GM21723 (cell line): ENCODE measurements around the gene ARHGAP15.
A peak's percentile ranks its signal among the peaks of the same experiment; 100 is the strongest.

ENCODE experiments used
- ATAC-seq: cut with Tn5 transposase; IDR thresholded peaks from one replicate; pipeline ENCODE4 v1.9.1; 2021; ENCODE audit warnings: mild to moderate bottlenecking, moderate library complexity; ENCODE audit not compliant: unreplicated experiment

The ARHGAP15 gene

GRCh38 chr2:143169105-143169504, 39.9 kb downstream of the ARHGAP15 start:
- ATAC-seq: no peak

- no peak for ATAC-seq
These were observed 42.6 kb downstream of the ARHGAP15 start for GRCh38 chr2:143171817-143172216.

GRCh38 chr2:143175438-143175837, 46.2 kb downstream of the ARHGAP15 start:
- ATAC-seq: no peak

- peak; percentile 30 for ATAC-seq
These were observed 47.4 kb downstream of the ARHGAP15 start for GRCh38 chr2:143176606-143177005.

GRCh38 chr2:143177096-143177786, 48.0 kb downstream of the ARHGAP15 start:
- ATAC-seq: peak; percentile 95

GRCh38 chr2:143181494-143181893, 52.3 kb downstream of the ARHGAP15 start:
- no peak for ATAC-seq

DNA sequence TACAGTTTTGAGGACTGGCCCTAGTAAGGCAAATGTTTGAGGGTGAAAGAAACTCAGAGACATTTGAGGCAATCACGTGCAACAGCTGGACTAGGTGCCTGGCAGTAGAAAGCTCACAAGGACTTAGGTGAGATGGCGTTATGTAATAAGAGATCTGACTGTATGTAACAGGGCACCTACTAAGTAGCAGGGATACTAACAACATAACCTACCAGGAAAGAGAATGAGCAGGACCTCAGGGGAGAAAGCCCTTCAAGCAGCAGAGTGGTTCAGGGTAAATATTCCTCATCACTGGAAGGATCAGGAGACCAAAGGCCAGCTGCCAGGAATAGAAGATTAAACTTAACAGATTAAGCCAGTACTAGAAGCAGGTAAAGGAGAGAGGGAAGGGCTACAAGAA, 53.4 kb downstream of the ARHGAP15 start:
- no peak for ATAC-seq

DNA sequence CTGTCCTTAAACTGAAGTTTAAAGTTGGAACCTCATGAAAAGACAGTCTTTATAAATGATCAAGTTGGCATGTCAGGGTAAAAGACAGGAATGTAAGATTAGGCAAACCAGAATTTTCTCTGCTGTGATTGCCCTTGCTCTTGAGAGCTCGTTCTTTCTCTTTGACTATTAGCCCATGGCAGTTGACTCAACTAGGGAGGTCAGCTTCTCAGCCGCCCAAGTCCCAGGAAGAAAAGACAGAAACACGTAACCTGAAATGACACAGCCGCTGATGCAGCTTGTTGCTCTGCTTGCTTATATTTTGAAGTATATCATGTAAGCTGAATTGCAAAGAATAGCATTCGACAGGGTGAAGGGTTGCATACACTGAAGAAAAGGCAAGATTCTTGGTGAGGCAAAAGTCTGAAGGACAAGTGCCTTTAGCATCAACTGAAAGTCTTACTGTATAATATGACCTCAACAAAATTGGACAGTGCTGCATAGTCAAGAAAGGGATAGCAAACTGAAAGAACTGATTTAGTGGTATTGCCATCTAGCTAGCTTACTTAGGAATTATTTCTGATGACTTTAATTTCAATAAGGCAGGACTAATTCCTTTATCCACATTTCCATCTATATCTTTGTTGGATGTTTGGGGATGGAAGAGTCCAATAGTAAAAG, 54.7 kb downstream of the ARHGAP15 start:
- ATAC-seq: peak; percentile 94

DNA sequence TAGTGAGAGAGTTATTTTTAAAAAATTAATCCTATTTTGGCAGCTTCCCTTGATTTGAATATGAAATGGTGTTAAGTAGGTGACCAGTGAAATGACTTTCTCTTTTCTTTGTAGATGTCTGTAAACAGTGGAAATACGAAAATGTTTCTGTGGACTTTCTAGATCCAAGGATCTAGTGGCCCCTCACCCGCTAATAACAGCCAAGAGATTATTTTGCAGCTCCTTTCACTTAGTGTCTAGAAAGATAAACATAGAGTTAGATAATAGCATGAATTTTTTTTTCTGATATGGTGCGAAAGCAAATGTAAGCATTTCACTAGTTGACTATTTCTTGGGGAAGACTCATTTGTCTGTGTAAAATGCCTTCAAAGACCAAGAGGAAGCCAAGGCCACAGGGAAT, 57.7 kb downstream of the ARHGAP15 start:
- no peak for ATAC-seq

GRCh38 chr2:143190431-143190830, 61.2 kb downstream of the ARHGAP15 start:
- ATAC-seq: no peak

- no peak for ATAC-seq
These were observed 62.9 kb downstream of the ARHGAP15 start for GRCh38 chr2:143192106-143192505.

DNA sequence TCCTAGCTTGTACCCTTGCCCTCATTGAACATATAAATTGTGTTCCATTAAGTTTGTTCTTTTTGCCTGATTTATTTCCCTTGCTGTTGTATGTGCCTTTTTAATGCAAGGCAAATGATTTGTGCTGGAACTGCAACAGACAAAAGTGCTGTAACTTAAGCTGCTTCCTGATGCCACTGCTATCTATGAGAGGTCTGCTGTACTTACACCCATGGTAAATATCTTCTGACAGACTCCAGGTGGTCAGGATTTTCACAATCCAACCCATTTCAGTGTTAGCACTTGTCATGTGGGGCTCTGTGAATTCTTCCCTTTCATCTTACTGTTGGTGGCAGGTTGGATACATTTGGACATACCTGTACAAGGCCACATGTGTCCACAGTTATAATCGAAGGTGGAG, 63.5 kb downstream of the ARHGAP15 start:
- no peak for ATAC-seq

- ATAC-seq: no peak
These were observed 63.9 kb downstream of the ARHGAP15 start for GRCh38 chr2:143193121-143193520.

GRCh38 chr2:143195511-143195910, 66.3 kb downstream of the ARHGAP15 start:
- no peak for ATAC-seq

- ATAC-seq: no peak
These were observed 74.8 kb downstream of the ARHGAP15 start for GRCh38 chr2:143204062-143204461.

DNA sequence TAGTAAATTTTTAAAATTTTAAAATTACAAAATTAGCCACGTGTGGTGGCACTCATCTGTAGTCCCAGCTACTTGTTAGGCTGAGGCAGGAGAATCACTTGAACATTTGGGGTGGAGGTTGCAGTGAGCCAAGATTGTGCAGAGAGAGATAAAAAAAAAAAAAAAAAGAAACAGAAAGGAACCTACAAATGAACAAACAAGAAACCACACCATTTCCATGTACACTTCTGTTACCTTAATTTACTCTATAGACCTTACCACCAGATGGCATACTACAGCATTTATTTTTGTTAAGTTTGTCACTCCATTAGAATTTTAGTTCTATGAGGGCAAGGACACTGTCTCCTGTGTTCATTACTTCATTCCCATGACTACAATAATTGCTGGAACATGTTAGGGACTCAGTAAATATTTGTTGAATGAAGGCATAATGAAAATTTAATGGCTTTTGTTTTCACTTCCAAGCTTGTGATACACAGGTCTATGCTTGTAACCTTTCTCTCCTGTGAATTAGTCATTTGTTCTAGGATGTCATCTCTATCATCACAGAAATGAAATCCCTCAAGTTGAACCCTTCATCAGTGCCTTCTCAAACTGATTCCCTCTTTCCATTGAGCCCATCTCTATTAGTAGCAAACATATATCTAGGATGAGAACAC, 76.0 kb downstream of the ARHGAP15 start:
- peak; percentile 54 for ATAC-seq

GRCh38 chr2:143209570-143210445, 80.6 kb downstream of the ARHGAP15 start:
- no peak for ATAC-seq

DNA sequence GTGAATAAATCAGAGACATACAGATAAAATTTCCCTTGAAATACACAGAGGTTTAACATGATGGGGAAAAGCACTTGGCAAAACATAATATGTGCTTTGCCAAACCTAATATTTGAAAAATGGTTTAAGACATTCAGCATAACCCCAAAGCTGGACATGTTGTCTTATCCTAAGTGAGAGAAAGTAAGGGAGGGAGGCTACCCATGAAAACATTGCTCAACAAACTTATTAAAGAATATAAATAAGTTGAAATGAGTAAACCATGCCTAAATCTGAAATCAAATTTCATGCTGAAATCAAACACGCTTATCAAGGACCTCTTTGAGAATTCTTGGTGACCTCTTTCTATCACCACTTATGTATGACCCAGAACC, 81.2 kb downstream of the ARHGAP15 start:
- no peak for ATAC-seq

DNA sequence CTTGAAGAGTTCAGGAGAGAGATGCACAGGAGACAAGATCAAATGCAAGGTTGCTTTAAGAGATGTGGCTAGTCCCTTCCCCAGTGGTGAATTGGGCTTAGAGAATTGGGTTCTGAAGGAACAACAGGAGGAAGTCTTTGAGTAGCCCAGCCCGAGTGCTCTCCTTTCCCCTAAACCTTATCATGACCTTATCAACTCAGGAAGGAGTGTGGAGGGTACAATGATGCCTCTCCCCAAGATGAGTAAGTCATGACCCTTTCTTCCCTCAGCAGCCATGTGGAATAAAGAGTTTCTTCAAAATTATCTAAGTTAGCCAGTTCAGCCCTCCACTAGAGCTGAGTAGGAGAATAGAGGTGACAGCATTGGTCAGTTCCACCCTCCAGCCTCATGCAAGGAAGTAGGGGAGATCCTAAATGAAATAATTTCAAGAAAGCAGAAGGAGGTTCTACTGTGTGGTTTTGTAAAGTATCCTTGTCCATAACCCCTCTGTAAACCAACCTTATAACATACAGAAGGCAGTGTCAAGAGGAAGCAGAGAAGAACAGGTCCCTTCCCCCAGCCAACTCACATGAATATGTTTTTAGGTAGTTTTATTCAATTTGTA, 88.4 kb downstream of the ARHGAP15 start:
- ATAC-seq: no peak

DNA sequence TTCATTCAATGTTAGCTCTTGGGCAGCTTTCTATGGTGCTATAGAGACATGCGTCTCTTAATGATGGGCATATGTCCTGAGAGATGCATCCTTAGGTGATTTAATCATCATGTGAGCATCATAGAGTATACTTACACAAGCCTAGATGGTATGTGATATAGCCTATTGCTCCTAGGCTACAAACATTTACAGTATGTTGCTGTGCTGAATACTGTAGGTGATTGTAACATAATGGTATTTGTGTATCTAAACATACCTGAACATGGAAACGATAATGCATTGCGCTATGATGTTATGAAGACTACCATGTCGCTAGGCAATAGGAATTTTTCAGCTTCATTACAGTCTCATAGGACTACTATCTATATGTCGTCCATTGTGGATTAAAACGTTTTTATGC, 89.4 kb downstream of the ARHGAP15 start:
- no peak for ATAC-seq

DNA sequence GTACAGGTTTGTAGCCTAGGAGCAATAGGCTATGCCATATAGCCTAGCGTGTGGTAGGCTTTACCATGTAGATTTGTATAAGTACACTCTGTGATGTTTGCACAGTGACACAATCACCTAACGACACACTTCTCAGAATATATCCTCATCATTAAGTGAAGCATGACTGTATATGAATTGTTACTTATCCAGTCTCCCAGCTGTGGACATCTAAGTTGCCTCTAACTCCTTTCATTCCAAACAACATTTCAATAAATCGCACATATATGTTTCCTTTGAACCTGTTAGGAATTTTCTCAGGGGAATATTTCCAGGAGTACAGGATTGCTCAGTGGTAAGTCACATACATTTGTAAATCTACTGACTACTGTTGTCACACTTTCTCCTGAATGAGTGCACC, 90.0 kb downstream of the ARHGAP15 start:
- ATAC-seq: no peak
